Glutamatergic neuron (in vitro differentiated cells): ENCODE measurements around the gene PBX1. TPM values are rescaled to one million over a fixed set of nuclear protein-coding genes. Genes with fewer than 3 reads are reported as not detected.

Experiments
- DNase-seq: peaks from one replicate; pipeline ENCODE4 v3.0.0; 2022
- H3K27ac Mint-ChIP-seq: one replicate; pipeline ENCODE4 v1.8.0; 2020; ENCODE audit warnings: mild to moderate bottlenecking, mixed read lengths, inconsistent platforms; ENCODE audit not compliant: unreplicated experiment
- H3K27me3 Mint-ChIP-seq: one replicate; pipeline ENCODE4 v1.8.0; 2020; ENCODE audit warnings: mild to moderate bottlenecking, moderate library complexity, mixed read lengths, inconsistent platforms; ENCODE audit not compliant: unreplicated experiment
- H3K36me3 Mint-ChIP-seq: one replicate; pipeline ENCODE4 v1.8.0; 2020; ENCODE audit warnings: mild to moderate bottlenecking, mixed read lengths, inconsistent platforms; ENCODE audit not compliant: unreplicated experiment
- H3K4me1 Mint-ChIP-seq: one replicate; pipeline ENCODE4 v1.8.0; 2020; ENCODE audit warnings: mild to moderate bottlenecking, low read depth, mixed read lengths, inconsistent platforms; ENCODE audit not compliant: unreplicated experiment
- H3K4me3 Mint-ChIP-seq: one replicate; pipeline ENCODE4 v1.8.0; 2020; ENCODE audit warnings: mild to moderate bottlenecking, mixed read lengths, inconsistent platforms; ENCODE audit not compliant: unreplicated experiment
- H3K9me3 Mint-ChIP-seq: one replicate; pipeline ENCODE4 v1.8.0; 2020; ENCODE audit warnings: mild to moderate bottlenecking, moderate library complexity, mixed read lengths, inconsistent platforms; ENCODE audit not compliant: unreplicated experiment
- CTCF ChIP-seq: fragments of 200-600 bp; sonication (generic); IDR thresholded peaks from one replicate; pipeline ENCODE4 v1.5.0; 2021; ENCODE audit not compliant: partially characterized antibody, unreplicated experiment
- total RNA-seq: library from RNA; stranded (reverse); fragmentation: NEBNext Ultra II Directional; extraction: Animal tissue kit (Norgen Biotek cat#: 25700); gene quantifications from one replicate; pipeline ENCODE4 v1.2.1, GENCODE V29; 2021; ENCODE audit not compliant: unreplicated experiment

The PBX1 gene
- total RNA-seq, 1 donor from 2014 or later: 98.7 TPM

GRCh38 chr1:164858096-164858632, 299.2 kb downstream of the PBX1 start:
- DNase-seq: no peak
- H3K27ac Mint-ChIP-seq: no peak overlapping the region
- peaks cover 2% of the 10 kb centered on the region for H3K4me1 Mint-ChIP-seq
- H3K36me3 Mint-ChIP-seq: peaks cover 4% of the 10 kb centered on the region
- no peak overlapping the region for H3K4me3 Mint-ChIP-seq
- H3K27me3 Mint-ChIP-seq: no peaks in the 10 kb centered on the region
- no peak for TF ChIP-seq CTCF
- peaks cover 1% of the 10 kb centered on the region for H3K9me3 Mint-ChIP-seq

GRCh38 chr1:164861632-164862031, 302.6 kb downstream of the PBX1 start:
- peaks cover 2% of the 10 kb centered on the region for H3K27me3 Mint-ChIP-seq
- DNase-seq: no peak
- no peak overlapping the region for H3K4me3 Mint-ChIP-seq
- no peak overlapping the region for H3K27ac Mint-ChIP-seq
- peaks cover 4% of the 10 kb centered on the region for H3K36me3 Mint-ChIP-seq
- TF ChIP-seq CTCF: no peak
- peaks cover 1% of the 10 kb centered on the region for H3K9me3 Mint-ChIP-seq
- peaks cover 4% of the 10 kb centered on the region for H3K4me1 Mint-ChIP-seq

GRCh38 chr1:164863056-164863455, 304.1 kb downstream of the PBX1 start:
- TF ChIP-seq CTCF: no peak
- H3K27me3 Mint-ChIP-seq: peaks cover 5% of the 10 kb centered on the region
- peaks cover 4% of the 10 kb centered on the region for H3K36me3 Mint-ChIP-seq
- peaks cover 12% of the 10 kb centered on the region for H3K4me1 Mint-ChIP-seq
- no peak overlapping the region for H3K27ac Mint-ChIP-seq
- H3K9me3 Mint-ChIP-seq: peaks cover 1% of the 10 kb centered on the region
- H3K4me3 Mint-ChIP-seq: no peak overlapping the region
- DNase-seq: no peak

GRCh38 chr1:164864161-164864560, 305.2 kb downstream of the PBX1 start:
- H3K36me3 Mint-ChIP-seq: peaks cover 4% of the 10 kb centered on the region
- H3K27ac Mint-ChIP-seq: no peak overlapping the region
- no peak overlapping the region for H3K4me3 Mint-ChIP-seq
- no peak for TF ChIP-seq CTCF
- peaks cover 17% of the 10 kb centered on the region for H3K4me1 Mint-ChIP-seq
- peaks cover 5% of the 10 kb centered on the region for H3K27me3 Mint-ChIP-seq
- no peak for DNase-seq
- no peaks in the 10 kb centered on the region for H3K9me3 Mint-ChIP-seq

GRCh38 chr1:164865385-164865784, 306.4 kb downstream of the PBX1 start:
- Mint-ChIP-seq H3K27me3 (peaks cover 5% of the 10 kb centered on the region), H3K27ac (no peak overlapping the region), H3K9me3 (no peaks in the 10 kb centered on the region), H3K4me1 (peaks cover 17% of the 10 kb centered on the region), H3K4me3 (no peak overlapping the region), H3K36me3 (peaks cover 4% of the 10 kb centered on the region)
- TF ChIP-seq CTCF: no peak
- DNase-seq: no peak
